HG03439 (cell line): ENCODE results near the gene CARMIL1.
"Not testable (repeated sequence)": the region's sequence is repeated elsewhere in the genome, so short reads cannot be mapped to it uniquely, and the experiment has no call there.

Experiments used
- ATAC-seq: cut with Tn5 transposase; IDR thresholded peaks from one replicate; pipeline ENCODE4 v1.9.1; 2021; ENCODE audit warnings: mild to moderate bottlenecking, moderate library complexity; ENCODE audit not compliant: unreplicated experiment

The CARMIL1 gene

GRCh38 chr6:25365154-25365553, 86.0 kb downstream of the CARMIL1 start:
- ATAC-seq = no peak

GRCh38 chr6:25366903-25367545, 87.8 kb downstream of the CARMIL1 start:
- no peak for ATAC-seq

- ATAC-seq = no peak
Measured at GRCh38 chr6:25369036-25369432, 89.9 kb downstream of the CARMIL1 start.

GRCh38 chr6:25369433-25370177, 90.4 kb downstream of the CARMIL1 start:
- ATAC-seq = no peak

- no peak for ATAC-seq
Measured at GRCh38 chr6:25370178-25371036, 91.2 kb downstream of the CARMIL1 start.

- ATAC-seq = no peak
Measured at GRCh38 chr6:25371037-25371347, 91.8 kb downstream of the CARMIL1 start.

GRCh38 chr6:25375125-25375524, 96.0 kb downstream of the CARMIL1 start:
- ATAC-seq = no peak

GRCh38 chr6:25377664-25378063, 98.5 kb downstream of the CARMIL1 start:
- ATAC-seq = no peak

GRCh38 chr6:25381077-25381476, 101.9 kb downstream of the CARMIL1 start:
- ATAC-seq = no peak

GRCh38 chr6:25382476-25382875, 103.3 kb downstream of the CARMIL1 start:
- ATAC-seq = not testable (repeated sequence)

- no peak for ATAC-seq
Measured at GRCh38 chr6:25384234-25384633, 105.1 kb downstream of the CARMIL1 start.

- ATAC-seq = no peak
Measured at GRCh38 chr6:25384967-25385366, 105.8 kb downstream of the CARMIL1 start.

- no peak for ATAC-seq
Measured at GRCh38 chr6:25387483-25387882, 108.3 kb downstream of the CARMIL1 start.

- no peak for ATAC-seq
Measured at GRCh38 chr6:25387911-25388310, 108.7 kb downstream of the CARMIL1 start.

GRCh38 chr6:25388776-25389175, 109.6 kb downstream of the CARMIL1 start:
- no peak for ATAC-seq

GRCh38 chr6:25389471-25389870, 110.3 kb downstream of the CARMIL1 start:
- ATAC-seq = no peak

GRCh38 chr6:25392372-25392771, 113.2 kb downstream of the CARMIL1 start:
- ATAC-seq = no peak

GRCh38 chr6:25395731-25396130, 116.6 kb downstream of the CARMIL1 start:
- no peak for ATAC-seq

- ATAC-seq = no peak
Measured at GRCh38 chr6:25397406-25397805, 118.2 kb downstream of the CARMIL1 start.

GRCh38 chr6:25399885-25400284, 120.7 kb downstream of the CARMIL1 start:
- no peak for ATAC-seq

- ATAC-seq = no peak
Measured at GRCh38 chr6:25401711-25402110, 122.5 kb downstream of the CARMIL1 start.

- no peak for ATAC-seq
Measured at GRCh38 chr6:25402125-25402524, 123.0 kb downstream of the CARMIL1 start.
